ENCODE results near the gene SLFN12L. TPM values are rescaled to one million over a fixed set of nuclear protein-coding genes. Genes with fewer than 3 reads are reported as not detected.

Gene SLFN12L
- total and polyA plus RNA-seq, 10 donors = 0.39 to 39.5 (median 30.8) TPM

DNA sequence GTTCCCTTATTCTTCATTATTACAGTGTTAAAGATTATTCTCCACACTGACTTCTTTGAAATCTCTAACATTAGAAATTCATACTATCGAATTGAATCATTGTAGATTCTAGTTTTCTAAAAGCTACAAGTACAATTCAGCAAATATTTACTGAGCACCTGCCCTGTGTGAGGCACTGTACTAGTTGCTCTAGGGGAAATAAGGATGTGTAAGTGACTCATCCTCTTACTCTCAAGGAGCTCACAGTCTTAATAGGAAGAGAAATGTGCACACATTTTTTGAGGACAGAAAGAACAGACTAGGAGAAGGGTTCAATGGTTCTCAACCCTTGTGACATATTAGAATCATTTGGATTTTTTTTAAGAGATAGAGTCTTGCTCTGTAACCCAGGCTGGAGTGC is 7.7 kb upstream of the SLFN12L start:
- H3K27me3 ChIP-seq (replicated peaks in 1 of 7) = no peaks in the 10 kb centered on the region
- TF ChIP-seq, protein P1, sequence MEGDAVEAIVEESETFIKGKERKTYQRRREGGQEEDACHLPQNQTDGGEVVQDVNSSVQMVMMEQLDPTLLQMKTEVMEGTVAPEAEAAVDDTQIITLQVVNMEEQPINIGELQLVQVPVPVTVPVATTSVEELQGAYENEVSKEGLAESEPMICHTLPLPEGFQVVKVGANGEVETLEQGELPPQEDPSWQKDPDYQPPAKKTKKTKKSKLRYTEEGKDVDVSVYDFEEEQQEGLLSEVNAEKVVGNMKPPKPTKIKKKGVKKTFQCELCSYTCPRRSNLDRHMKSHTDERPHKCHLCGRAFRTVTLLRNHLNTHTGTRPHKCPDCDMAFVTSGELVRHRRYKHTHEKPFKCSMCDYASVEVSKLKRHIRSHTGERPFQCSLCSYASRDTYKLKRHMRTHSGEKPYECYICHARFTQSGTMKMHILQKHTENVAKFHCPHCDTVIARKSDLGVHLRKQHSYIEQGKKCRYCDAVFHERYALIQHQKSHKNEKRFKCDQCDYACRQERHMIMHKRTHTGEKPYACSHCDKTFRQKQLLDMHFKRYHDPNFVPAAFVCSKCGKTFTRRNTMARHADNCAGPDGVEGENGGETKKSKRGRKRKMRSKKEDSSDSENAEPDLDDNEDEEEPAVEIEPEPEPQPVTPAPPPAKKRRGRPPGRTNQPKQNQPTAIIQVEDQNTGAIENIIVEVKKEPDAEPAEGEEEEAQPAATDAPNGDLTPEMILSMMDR (IDR thresholded peaks at IDR 0.05 in 8 of 11, conservative IDR thresholded peaks at IDR 0.05 in 3 of 11) = no peak
- no peak for TF ChIP-seq POLR2AphosphoS5 (IDR thresholded peaks at IDR 0.05)
- no peak for TF ChIP-seq POLR2A (IDR thresholded peaks at IDR 0.05)
- 40 to 100% (median 92%) methylated on average over 1 of the region's 1 CpG for WGBS, 5 donors
- no peak overlapping the region for H3K27ac ChIP-seq
- no peaks in the 10 kb centered on the region for H3K9me3 ChIP-seq
- no peaks in the 10 kb centered on the region for H3K36me3 ChIP-seq
- H3K4me3 ChIP-seq = no peak overlapping the region
- H3K4me1 ChIP-seq = peaks cover 10 to 49% (median 31%) of the 10 kb centered on the region in 6 donors
- intact Hi-C loops (cut with DNase I; ENCODE audit: low total_unique reads) = no loop called here
- no peak for DNase-seq

GRCh38 chr17:35543856-35544255 is 6.4 kb upstream of the SLFN12L start:
- Histone ChIP-seq H3K27me3 (replicated peaks in 1 of 7) (no peaks in the 10 kb centered on the region), H3K9me3 (no peaks in the 10 kb centered on the region), H3K36me3 (no peaks in the 10 kb centered on the region), H3K27ac (peak overlapping the region in 4 of 8 donors; percentile 5 to 96 (median 38)), H3K4me3 (no peak overlapping the region), H3K4me1 (peaks cover 21 to 62% (median 42%) of the 10 kb centered on the region in 6 donors)
- intact Hi-C loops (cut with DNase I; ENCODE audit: low total_unique reads) = no loop called here
- TF ChIP-seq, protein P1 (IDR thresholded peaks at IDR 0.05 in 8 of 11, conservative IDR thresholded peaks at IDR 0.05 in 3 of 11) = no peak
- no peak for TF ChIP-seq POLR2A (IDR thresholded peaks at IDR 0.05)
- TF ChIP-seq POLR2AphosphoS5 (IDR thresholded peaks at IDR 0.05) = no peak
- WGBS, 5 donors = 81 to 100% (median 88%) methylated on average over 1 of the region's 1 CpG
- DNase-seq = no peak

GRCh38 chr17:35542990-35543389 is 5.5 kb upstream of the SLFN12L start:
- DNase-seq = no peak
- no peaks in the 10 kb centered on the region for H3K9me3 ChIP-seq
- H3K4me3 ChIP-seq = no peak overlapping the region
- intact Hi-C loops (cut with DNase I; ENCODE audit: low total_unique reads) = no loop called here
- no peaks in the 10 kb centered on the region for H3K27me3 ChIP-seq (replicated peaks in 1 of 7)
- peak overlapping the region in 5 of 8 donors; percentile 5 to 96 (median 49) for H3K27ac ChIP-seq
- H3K36me3 ChIP-seq = no peaks in the 10 kb centered on the region
- TF ChIP-seq POLR2AphosphoS5 (IDR thresholded peaks at IDR 0.05) (peak in 1 of 3 donors; percentile 24), POLR2A (IDR thresholded peaks at IDR 0.05) (no peak)
- TF ChIP-seq, protein P1 (IDR thresholded peaks at IDR 0.05 in 8 of 11, conservative IDR thresholded peaks at IDR 0.05 in 3 of 11) = no peak
- H3K4me1 ChIP-seq = peaks cover 27 to 71% (median 51%) of the 10 kb centered on the region in 6 donors

GRCh38 chr17:35541434-35541833 is 4.0 kb upstream of the SLFN12L start:
- no peaks in the 10 kb centered on the region for H3K9me3 ChIP-seq
- 5 to 23% (median 7%) methylated on average over 1 of the region's 1 CpG for WGBS, 5 donors
- no peaks in the 10 kb centered on the region for H3K36me3 ChIP-seq
- no peak for DNase-seq
- TF ChIP-seq, protein P1 (IDR thresholded peaks at IDR 0.05 in 8 of 11, conservative IDR thresholded peaks at IDR 0.05 in 3 of 11) = no peak
- TF ChIP-seq POLR2A (IDR thresholded peaks at IDR 0.05) (no peak), POLR2AphosphoS5 (IDR thresholded peaks at IDR 0.05) (no peak)
- no peaks in the 10 kb centered on the region for H3K27me3 ChIP-seq (replicated peaks in 1 of 7)
- H3K27ac ChIP-seq = peak overlapping the region; percentile 83 to 96 (median 91)
- H3K4me1 ChIP-seq = peaks cover 27 to 73% (median 55%) of the 10 kb centered on the region in 6 donors
- peak overlapping the region in 5 of 8 donors; percentile 26 to 70 (median 36) for H3K4me3 ChIP-seq
- intact Hi-C loops (cut with DNase I; ENCODE audit: low total_unique reads) = no loop called here

Data from spleen (tissue), 11 donors.